Keratinocyte (primary cell): Measurements from ENCODE around the gene NINJ2. TPM values are rescaled to one million over a fixed set of nuclear protein-coding genes. Genes with fewer than 3 reads are reported as not detected.

ENCODE experiments used
- DNase-seq: peaks from one replicate; pipeline ENCODE4 v3.0.0-alpha.2; 2011; ENCODE audit warnings: low read depth, missing footprints, low spot score
- FAIRE-seq: peaks from 2 replicates; lab custom pipeline; 2011; peaks lifted over from hg19 to GRCh38; lab: Jason Lieb, UNC
- H2AFZ ChIP-seq: 2 replicates; pipeline ENCODE4 v1.6.0; 2012; ENCODE audit warnings: low read length, control low read depth, inconsistent platforms; ENCODE audit not compliant: control insufficient read depth
- H3K27ac ChIP-seq: 2 replicates; pipeline ENCODE4 v1.5.1; 2011; ENCODE audit warnings: low read length; ENCODE audit not compliant: control insufficient read depth, insufficient read depth
- H3K27me3 ChIP-seq: 3 replicates; pipeline ENCODE4 v1.6.0; 2011; ENCODE audit warnings: low read length; ENCODE audit not compliant: control insufficient read depth, insufficient read depth; ENCODE audit errors: extremely low read depth
- H3K36me3 ChIP-seq, 2 experiments: 2 replicates in 1 of 2; 3 replicates in 1 of 2; pipeline ENCODE4 v1.5.1; 2011; ENCODE audit warnings: low read length in 2 of 2, mild to moderate bottlenecking in 1 of 2; ENCODE audit not compliant: control insufficient read depth in 2 of 2, insufficient read depth in 2 of 2; ENCODE audit errors: extremely low read depth in 1 of 2
- H3K4me1 ChIP-seq: 3 replicates; pipeline ENCODE4 v1.5.1; 2011; ENCODE audit warnings: low read length; ENCODE audit not compliant: control insufficient read depth, insufficient read depth; ENCODE audit errors: extremely low read depth
- H3K4me2 ChIP-seq: 3 replicates; pipeline ENCODE4 v1.6.0; 2011; ENCODE audit warnings: low read depth, low read length; ENCODE audit not compliant: control insufficient read depth, insufficient read depth; ENCODE audit errors: extremely low read depth
- H3K4me3 ChIP-seq, 3 experiments: fragments of 200-600 bp in 1 of 3; sonication (generic) in 1 of 3; 2 replicates in 2 of 3; 3 replicates in 1 of 3; pipeline ENCODE4 v1.5.1; 2011 to 2016; ENCODE audit warnings: low read length in 3 of 3, mild to moderate bottlenecking in 3 of 3, control low read depth in 2 of 3, inconsistent platforms in 1 of 3, low read depth in 1 of 3, mixed read lengths in 1 of 3, mixed run types in 1 of 3, moderate library complexity in 1 of 3; ENCODE audit not compliant: control insufficient read depth in 2 of 3, insufficient read depth in 2 of 3; ENCODE audit errors: extremely low read depth in 1 of 3
- H3K79me2 ChIP-seq: 2 replicates; pipeline ENCODE4 v1.6.0; 2012; ENCODE audit warnings: low read length; ENCODE audit not compliant: control insufficient read depth, insufficient read depth
- H3K9ac ChIP-seq: 3 replicates; pipeline ENCODE4 v1.6.0; 2011; ENCODE audit warnings: low read length; ENCODE audit not compliant: control insufficient read depth, insufficient read depth; ENCODE audit errors: extremely low read depth
- H3K9me1 ChIP-seq: 3 replicates; pipeline ENCODE4 v1.6.0; 2011; ENCODE audit warnings: low read length; ENCODE audit not compliant: control insufficient read depth, insufficient read depth; ENCODE audit errors: extremely low read depth
- H3K9me3 ChIP-seq: 2 replicates; pipeline ENCODE4 v1.5.1; 2012; ENCODE audit warnings: low read depth, low read length; ENCODE audit not compliant: control insufficient read depth
- H4K20me1 ChIP-seq: 3 replicates; pipeline ENCODE4 v1.6.0; 2011; ENCODE audit warnings: low read length; ENCODE audit not compliant: control insufficient read depth, insufficient read depth; ENCODE audit errors: extremely low read depth
- CTCF ChIP-seq, 3 experiments: IDR thresholded peaks in 1 of 3; conservative IDR thresholded peaks in 1 of 3; optimal IDR thresholded peaks in 1 of 3; 2 replicates in 2 of 3; 3 replicates in 1 of 3; pipeline versions ENCODE3 to v1.5.1; 2011; ENCODE audit warnings: low read length in 3 of 3, mild to moderate bottlenecking in 3 of 3, moderate library complexity in 2 of 3, control low read depth in 1 of 3, inconsistent platforms in 1 of 3; ENCODE audit not compliant: insufficient read depth in 2 of 3; ENCODE audit errors: extremely low read depth in 1 of 3
- EZH2 ChIP-seq: IDR thresholded peaks from one replicate; pipeline ENCODE4 v1.6.1; 2012; ENCODE audit warnings: inconsistent platforms, mild to moderate bottlenecking, low read length, moderate library complexity
- dilution Hi-C: fragments of 300-500 bp; cut with MboI; formaldehyde crosslinking; loops from one replicate; pipeline ENCODE4 v1.7.0; 2020; ENCODE audit warnings: low sequenced_read_pairs; ENCODE audit not compliant: extremely low pct_ligation_motif_present
- polyA plus RNA-seq, 5 experiments: library from polyadenylated mRNA; depleted of rRNA in 3 of 5; stranded (reverse) in 3 of 5; stranded (forward) in 1 of 5; unstranded in 1 of 5; fragments of >200 nt; gene quantifications; 1 replicate in 1 of 5; 2 replicates in 3 of 5; 3 replicates in 1 of 5; pipeline versions ENCODE4 v1.2.1 to v1.2.3, GENCODE V29; 2011 to 2012; ENCODE audit warnings: missing spikeins in 2 of 5, low read depth in 1 of 5, low replicate concordance in 1 of 5

The NINJ2 gene
- polyA plus RNA-seq, 1 donor (not counting 4 experiments of a cell fraction or from before 2014, with no cell fraction given) = 0.58 TPM

DNA sequence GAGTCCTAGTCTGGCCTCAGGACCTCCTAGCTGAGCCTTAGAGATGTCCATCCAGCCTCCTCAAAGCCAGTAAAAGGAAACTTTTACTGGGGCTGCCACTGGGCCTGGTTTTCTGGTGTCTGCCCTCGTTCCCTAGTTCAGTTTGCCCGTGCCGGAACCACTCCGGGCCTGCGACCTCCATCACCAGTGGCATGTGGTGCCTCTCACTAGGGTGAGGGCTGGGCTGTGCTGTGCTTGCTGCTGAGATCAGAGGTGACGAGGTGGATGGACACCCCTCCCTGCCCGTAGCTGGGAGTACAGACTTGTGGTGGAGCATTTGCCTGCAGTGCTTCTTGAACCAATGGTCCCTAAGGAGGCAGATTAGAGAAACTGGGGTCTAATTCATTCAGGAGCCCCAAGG, 127.8 kb downstream of the NINJ2 start:
- H3K27me3 ChIP-seq = no peaks in the 10 kb centered on the region
- peaks cover 2% of the 10 kb centered on the region for H3K9me1 ChIP-seq
- H3K9me3 ChIP-seq = no peaks in the 10 kb centered on the region
- H3K79me2 ChIP-seq = no peaks in the 10 kb centered on the region
- no peaks in the 10 kb centered on the region for H4K20me1 ChIP-seq
- peaks cover 50% of the 10 kb centered on the region for H3K4me1 ChIP-seq
- dilution Hi-C loops = no loop called here
- no peak overlapping the region for H3K27ac ChIP-seq
- no peak overlapping the region for H3K4me3 ChIP-seq
- no peak for TF ChIP-seq CTCF (optimal IDR thresholded peaks at IDR 0.05 in 1 of 3, IDR thresholded peaks at IDR 0.05 in 1 of 3, conservative IDR thresholded peaks at IDR 0.05 in 1 of 3; ENCODE audit: extremely low read depth in 1 of 3, insufficient read depth in 2 of 3, low read length in 3 of 3)
- TF ChIP-seq EZH2 = no peak
- H3K9ac ChIP-seq = no peak overlapping the region
- no peak overlapping the region for H3K4me2 ChIP-seq
- no peak for FAIRE-seq
- H2AFZ ChIP-seq = no peak overlapping the region
- no peaks in the 10 kb centered on the region for H3K36me3 ChIP-seq
- DNase-seq = no peak

- no peak overlapping the region for H3K9ac ChIP-seq
- no peak overlapping the region for H2AFZ ChIP-seq
- TF ChIP-seq CTCF (optimal IDR thresholded peaks at IDR 0.05 in 1 of 3, IDR thresholded peaks at IDR 0.05 in 1 of 3, conservative IDR thresholded peaks at IDR 0.05 in 1 of 3; ENCODE audit: extremely low read depth in 1 of 3, insufficient read depth in 2 of 3, low read length in 3 of 3) (no peak), EZH2 (no peak)
- H3K4me3 ChIP-seq = no peak overlapping the region
- FAIRE-seq (no peak), DNase-seq (no peak)
- H3K27ac ChIP-seq = no peak overlapping the region
- H3K9me3 ChIP-seq = peaks cover 2% of the 10 kb centered on the region
- H3K79me2 ChIP-seq = no peaks in the 10 kb centered on the region
- H3K4me1 ChIP-seq = peaks cover 53% of the 10 kb centered on the region
- H3K9me1 ChIP-seq = peaks cover 2% of the 10 kb centered on the region
- dilution Hi-C loops = no loop called here
- H4K20me1 ChIP-seq = no peaks in the 10 kb centered on the region
- H3K4me2 ChIP-seq = no peak overlapping the region
- H3K27me3 ChIP-seq = no peaks in the 10 kb centered on the region
- H3K36me3 ChIP-seq = no peaks in the 10 kb centered on the region
Measured at GRCh38 chr12:534216-534615, 129.0 kb downstream of the NINJ2 start.
